AG08396 (cell line): ENCODE results near the gene NKX1-2.
A peak's percentile ranks its signal among the peaks of the same experiment; 100 is the strongest.

Experiments
- DNase-seq: peaks from one replicate; pipeline ENCODE4 v3.0.0; 2012; ENCODE audit warnings: low spot score, mixed read lengths

NKX1-2 gene

GRCh38 chr10:124450012-124450782, at the start of gene NKX1-2:
TSS of gene NKX1-2 (minus strand) at chr10:124450035. CDS start at chr10:124449943, 92 bp downstream.
- DNase-seq, result no peak

- no peak for DNase-seq
These were observed 48.2 kb upstream of the NKX1-2 start for GRCh38 chr10:124498056-124498455.

DNA sequence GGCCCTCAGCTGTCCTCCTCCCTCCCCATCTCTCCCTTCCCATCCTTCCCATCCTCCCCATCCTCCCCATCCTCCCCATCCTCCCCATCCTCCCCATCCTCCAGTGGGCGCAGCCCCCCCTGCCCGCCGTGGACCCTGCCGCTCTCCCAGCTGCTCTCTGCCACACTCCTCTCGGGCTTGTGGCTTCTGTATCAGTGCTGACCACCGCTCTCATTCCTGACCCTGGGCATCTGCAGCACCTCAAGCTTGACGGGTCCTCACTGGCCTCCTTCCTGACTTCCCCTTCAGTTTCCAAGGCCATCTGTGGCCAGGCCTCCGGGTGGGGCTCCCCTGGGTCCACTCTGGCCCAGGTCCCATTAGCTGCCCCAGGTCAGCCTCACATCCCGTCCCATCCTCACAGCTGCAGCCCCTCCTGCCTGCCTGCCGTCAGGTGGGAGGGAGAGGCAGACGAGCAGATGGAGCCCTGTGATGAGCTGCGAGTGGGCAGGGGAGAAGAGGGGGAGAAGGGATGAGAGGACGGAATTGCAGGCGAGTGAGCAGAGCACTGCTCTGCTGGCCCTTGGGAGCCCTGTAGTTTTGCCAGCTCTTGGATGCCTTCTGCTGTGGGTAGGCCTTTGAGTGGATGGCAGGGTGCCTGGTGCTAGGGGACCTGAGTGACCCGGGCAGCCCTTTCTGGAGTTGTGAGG, 47.5 kb upstream of the NKX1-2 start:
- no peak for DNase-seq

DNA sequence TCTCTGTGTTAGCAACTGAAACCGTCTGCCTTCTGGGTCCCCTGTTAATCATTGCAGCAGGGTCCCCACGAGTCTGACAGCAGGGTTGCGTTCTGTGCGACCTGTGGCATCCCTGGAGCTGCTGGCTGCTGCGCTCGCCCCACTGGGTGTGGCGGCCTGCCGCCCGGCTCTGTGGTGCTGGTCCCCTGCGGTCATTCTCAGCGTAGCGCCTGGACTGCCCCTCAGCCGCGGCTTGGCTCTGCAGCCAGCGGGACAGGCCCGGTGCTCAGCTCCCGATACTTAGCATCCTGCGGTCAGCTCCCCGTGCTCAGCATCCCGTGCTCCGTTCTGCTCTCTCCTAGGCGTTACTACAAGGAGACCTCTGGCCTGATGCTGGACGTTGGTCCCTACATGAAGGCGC, 46.8 kb upstream of the NKX1-2 start:
- no peak for DNase-seq

DNA sequence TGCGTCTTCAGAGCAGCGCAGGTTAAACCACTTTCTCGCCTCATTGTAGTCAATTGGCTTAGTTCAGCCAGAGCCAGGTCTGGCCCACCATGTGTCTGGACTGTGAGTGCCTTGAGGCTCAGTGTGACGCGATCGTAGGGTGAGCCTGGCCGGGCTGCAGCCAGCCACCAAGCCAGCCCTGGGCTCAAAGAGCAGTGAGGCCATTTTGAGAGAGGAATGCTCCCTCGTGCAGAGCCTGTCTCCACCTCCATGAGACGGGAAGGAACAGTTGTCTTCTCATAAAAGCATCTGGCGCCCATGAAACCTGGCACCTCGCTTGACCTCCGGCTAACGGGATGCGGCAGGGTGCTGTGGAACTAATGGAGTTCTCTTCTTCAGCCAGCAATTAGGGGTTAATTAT, 46.3 kb upstream of the NKX1-2 start:
- no peak for DNase-seq

GRCh38 chr10:124495725-124496124, 45.9 kb upstream of the NKX1-2 start:
- DNase-seq, result no peak

DNA sequence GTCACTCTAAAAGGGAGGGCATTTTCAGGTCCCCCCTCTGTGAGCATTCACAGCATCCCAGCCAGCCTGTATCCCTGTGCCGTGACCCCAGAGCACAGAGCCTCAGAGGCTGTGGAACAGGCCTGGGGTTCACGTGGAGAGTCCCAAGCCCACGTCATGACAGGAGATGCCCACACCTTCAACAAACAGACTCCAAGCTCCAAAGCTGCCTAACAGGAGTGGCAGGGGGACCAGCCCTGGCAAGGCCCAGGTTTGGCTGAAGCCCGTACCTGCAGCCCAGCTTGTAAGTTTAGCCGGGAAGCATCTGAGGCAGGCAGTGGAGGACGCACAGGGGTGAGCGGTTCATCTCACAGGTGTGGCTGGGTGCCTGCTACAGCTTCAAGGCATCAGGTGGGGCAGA, 45.3 kb upstream of the NKX1-2 start:
- no peak for DNase-seq

DNA sequence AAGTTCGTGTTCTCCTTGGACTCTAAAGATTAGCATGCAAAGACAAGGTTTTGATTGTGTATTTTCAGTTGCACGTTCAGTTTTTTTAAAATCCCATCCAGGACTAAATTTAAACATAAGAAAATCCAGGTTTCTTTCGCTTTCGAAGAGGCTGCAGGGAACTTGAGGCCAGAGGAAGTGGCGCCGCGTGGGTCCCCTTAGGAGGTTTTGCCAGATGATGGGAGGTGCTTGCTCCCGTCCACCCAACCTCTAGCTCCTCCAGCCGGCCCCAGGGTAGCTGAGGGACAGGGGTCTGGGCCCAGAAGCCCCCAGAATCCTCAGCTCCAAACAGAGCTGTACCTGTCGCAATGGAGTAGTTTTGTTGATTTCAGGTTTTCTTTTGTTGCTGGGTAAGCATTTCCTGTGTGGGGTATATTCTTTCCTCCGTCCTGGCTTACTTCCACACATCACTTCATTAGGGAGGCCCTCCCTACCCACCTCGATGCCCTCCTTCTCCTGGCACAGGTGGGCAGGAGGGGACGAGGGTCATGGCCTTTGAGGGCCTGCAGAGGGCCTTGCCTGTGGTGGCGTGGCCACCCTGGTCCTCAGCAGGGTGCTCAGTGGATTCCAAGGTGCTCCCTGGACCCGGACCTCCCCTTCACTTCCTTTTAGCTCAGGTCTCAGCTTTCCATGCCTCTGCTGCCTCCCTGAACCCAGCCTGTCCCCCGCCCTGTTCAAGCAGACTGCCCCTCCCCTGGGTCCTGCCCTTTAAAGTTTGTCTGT, 44.4 kb upstream of the NKX1-2 start:
- DNase-seq, result no peak

- DNase-seq, result no peak
These were observed 43.5 kb upstream of the NKX1-2 start for GRCh38 chr10:124493214-124493882.

GRCh38 chr10:124492266-124492665, 42.4 kb upstream of the NKX1-2 start:
- no peak for DNase-seq

DNA sequence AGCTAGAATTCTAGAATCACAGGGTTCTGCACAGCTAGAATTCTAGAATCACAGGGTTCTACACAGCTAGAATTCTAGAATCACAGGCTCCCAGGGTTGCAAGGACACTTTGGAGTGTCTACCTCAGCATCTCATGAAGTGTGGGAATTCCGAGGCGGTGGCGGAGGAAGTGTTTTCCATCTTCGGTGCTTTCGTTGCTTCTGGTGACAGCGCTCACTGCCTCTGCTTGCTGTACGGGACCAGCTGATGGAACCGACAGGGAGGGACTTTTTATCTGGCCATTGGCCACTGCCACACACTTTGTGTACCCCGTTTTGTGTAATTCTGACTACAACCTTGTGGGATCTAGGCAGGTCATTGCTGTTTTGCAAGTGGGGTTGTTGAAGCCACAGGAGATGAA, 41.3 kb upstream of the NKX1-2 start:
- DNase-seq, result no peak

DNA sequence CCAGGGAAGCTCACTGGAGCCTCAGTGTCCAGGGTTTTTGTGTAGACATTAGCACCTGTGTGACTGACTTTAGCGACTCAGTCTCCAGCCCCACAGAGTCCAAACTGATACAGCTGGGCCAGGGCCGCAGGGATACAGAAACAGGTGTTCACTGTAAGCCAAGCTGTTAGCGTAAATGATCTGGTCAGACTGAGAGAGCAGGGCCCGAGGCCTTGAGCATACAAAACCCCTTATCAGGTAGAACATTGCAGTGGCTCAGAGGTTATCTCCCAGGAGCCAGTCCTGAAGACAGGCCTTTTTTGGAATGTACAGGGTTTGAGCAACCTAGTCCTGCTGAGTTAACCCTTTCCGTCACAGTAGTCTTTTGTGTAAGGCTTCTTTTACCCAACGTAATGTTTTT, 36.8 kb upstream of the NKX1-2 start:
- DNase-seq, result no peak

DNA sequence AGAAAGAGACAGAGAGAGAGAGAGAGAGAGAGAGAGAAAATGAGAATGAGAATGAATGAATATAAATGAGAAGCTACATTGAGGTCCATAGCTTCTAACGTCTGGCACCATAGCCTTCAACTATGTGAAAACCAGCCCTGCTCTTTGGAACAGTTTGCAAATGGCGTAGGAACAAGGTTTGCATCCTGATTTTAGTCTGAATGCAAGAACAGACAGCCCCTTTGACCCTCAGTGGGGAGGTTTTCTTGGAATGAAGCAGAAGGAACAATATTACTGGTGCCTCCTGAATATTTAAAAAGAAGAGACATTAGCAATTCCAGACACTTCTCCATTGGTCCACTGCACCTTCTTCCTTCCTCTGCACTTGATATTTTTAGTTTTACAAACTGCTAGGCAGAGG, 34.8 kb upstream of the NKX1-2 start:
- no peak for DNase-seq

GRCh38 chr10:124484031-124484430, 34.2 kb upstream of the NKX1-2 start:
- DNase-seq, result no peak

DNA sequence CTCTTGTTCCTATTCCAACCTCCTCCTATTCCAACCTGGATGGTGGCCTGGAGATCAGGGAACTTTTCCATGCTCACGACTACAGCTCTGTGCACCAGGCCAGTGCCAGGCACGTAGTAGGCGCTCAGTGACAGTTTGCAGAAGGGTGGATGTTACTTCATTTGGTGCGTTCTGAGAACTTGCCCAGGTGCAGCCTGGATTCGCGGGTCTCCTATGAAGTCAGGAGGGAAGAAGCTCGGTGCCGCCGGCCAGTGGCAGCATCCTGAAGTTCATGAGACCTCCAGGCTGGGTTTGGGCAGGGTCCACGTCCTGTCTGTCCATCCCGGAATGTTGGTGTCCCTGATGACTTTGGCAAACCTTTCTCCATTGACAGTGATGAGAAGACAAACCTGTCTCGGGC, 33.0 kb upstream of the NKX1-2 start:
- DNase-seq, result no peak

DNA sequence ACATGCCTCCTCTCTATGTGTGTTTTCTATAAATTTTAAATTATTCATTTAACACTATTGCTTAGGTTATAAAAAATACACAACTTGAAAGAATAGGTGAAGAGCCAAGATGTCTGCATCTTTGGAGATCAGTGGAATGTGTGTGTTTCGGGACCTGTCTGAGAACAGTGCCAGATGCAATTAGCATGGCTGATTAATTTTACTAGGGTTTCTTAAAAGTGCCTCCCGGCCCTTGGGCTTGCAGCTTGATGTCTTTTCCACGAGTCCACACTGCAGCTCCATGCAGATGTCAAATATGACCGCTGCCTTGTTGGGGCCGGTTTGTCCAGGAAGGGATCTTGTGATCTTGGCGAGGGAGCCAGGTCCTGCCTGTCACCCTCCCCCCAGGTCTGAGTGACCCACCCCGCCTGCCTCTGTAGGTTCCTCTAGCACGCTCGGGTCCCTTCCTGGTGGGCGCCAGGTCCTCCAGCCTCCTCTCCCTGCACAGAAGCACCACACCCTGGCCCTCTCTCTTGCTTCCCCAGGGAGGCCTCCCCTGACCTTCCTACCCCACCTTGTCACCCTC, 32.5 kb upstream of the NKX1-2 start:
- no peak for DNase-seq

GRCh38 chr10:124481717-124482116, 31.9 kb upstream of the NKX1-2 start:
- DNase-seq, result no peak

GRCh38 chr10:124480860-124481259, 31.0 kb upstream of the NKX1-2 start:
- DNase-seq, result no peak

DNA sequence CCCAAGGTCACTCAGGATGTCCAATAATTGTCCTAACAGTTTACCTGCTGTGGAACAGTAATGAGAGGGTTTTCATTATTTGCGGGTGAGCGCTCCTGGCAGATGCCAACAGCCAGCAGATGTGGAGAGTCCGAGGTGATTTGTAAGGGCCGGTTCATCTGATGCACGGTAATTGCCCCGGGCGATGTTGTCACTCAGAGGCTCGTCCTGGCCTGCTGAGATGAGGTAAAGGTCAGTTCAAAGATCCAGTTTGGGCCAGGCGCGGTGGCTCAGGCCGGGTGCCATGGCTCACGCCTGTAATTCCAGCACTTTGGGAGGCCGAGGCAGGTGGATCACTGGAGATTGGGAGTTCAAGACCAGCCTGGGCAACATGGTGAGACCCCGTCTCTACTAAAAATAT, 28.7 kb upstream of the NKX1-2 start:
- DNase-seq, result no peak

DNA sequence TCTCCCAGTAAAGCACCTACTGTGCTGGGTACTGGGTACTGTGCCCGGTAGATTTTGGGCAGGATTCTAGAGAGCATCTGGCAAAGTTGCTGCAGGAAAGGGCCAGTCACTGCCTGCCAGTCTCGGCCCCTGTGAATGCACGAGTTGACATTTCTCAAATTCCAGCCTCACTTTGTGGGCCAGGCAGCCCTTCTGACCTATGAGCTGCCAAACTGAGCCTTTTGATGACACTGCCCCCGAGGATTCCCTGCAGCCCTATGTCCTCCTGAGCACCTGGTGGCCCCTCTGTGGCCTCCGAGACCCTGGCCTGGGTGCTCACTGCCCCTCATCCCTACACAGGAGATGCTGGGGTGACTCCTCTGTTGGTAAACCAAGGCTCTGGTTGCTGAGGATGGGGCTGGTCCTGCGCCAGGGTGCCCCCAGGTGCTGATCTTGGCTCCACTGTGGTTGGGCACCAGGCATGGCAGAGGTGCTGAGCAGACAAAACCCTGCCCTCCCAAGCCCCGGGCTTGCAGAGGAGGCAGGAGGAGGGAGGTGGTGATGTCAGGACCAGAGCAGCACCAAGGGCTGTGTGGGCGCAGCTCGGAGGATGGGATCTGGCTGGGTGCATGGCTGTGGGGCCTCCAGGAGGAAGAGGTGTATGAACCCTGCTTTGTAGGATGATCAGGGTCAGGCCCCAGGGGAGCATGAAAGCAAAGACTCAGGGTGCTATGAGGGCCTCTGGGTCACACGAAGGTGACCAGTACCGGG, 28.0 kb upstream of the NKX1-2 start:
- peak; percentile 39 for DNase-seq

DNA sequence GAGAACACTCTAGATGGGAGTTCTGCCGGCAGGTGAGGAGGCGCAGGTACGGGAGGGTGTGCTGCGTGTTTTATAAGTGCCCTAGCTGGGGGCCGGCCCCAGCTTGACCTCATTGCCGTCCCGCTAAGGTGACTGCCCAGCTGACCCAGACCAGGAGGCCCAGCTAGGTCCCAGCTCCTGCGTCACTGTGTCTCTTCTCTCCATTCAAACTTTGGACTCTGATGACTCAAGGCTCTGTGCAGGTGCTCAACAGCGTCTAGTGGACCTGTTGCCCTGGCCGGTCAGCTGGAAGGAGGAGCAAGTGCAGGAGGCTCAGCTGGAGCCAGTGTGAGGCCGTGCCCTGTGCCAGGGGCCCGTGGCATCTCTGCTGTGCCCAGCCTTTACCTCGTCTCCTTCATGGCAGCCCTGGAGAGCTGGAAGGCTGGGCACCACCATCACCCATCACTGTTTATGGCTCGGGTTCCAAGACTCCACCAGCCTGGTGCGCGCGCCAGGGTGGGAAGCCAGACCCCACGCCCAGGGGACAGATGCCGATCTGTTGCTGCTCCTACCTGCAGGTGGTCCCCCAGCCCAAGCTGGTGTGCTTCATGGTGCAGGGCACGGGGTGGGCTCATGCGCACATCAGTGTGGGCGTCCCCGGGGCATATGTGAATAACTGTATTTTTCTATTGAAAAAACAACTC, 26.3 kb upstream of the NKX1-2 start:
- DNase-seq, result no peak
